ENCODE results near the gene IMMP2L.

The IMMP2L gene

GRCh38 chr7:111205251-111205650 lies 357.0 kb downstream of the IMMP2L start:
- peaks cover 2 to 8% of the 10 kb centered on the region in 2 donors for H3K9me3 ChIP-seq (ENCODE audit: control insufficient read depth in 1 of 2, low read length in 2 of 2)
- H3K36me3 ChIP-seq (ENCODE audit: control insufficient read depth in 1 of 2, insufficient read depth in 2 of 2, low read length in 2 of 2) = peaks cover 0 to 5% of the 10 kb centered on the region in 2 donors
- H3K4me3 ChIP-seq (ENCODE audit: low read depth in 1 of 2, low read length in 2 of 2) = no peak overlapping the region
- no peak overlapping the region for H3K27ac ChIP-seq (ENCODE audit: low read length)
- no peaks in the 10 kb centered on the region for H3K27me3 ChIP-seq (ENCODE audit: low read depth, low read length)
- H3K4me1 ChIP-seq (ENCODE audit: control insufficient read depth in 1 of 2, insufficient read depth in 2 of 2, low read length in 2 of 2) = no peaks in the 10 kb centered on the region

GRCh38 chr7:111202321-111202720 lies 360.0 kb downstream of the IMMP2L start:
- Histone ChIP-seq H3K27ac (ENCODE audit: low read length) (no peak overlapping the region), H3K4me3 (ENCODE audit: low read depth in 1 of 2, low read length in 2 of 2) (no peak overlapping the region), H3K27me3 (ENCODE audit: low read depth, low read length) (no peaks in the 10 kb centered on the region), H3K9me3 (ENCODE audit: control insufficient read depth in 1 of 2, low read length in 2 of 2) (peaks cover 2 to 8% of the 10 kb centered on the region in 2 donors), H3K4me1 (ENCODE audit: control insufficient read depth in 1 of 2, insufficient read depth in 2 of 2, low read length in 2 of 2) (no peaks in the 10 kb centered on the region), H3K36me3 (ENCODE audit: control insufficient read depth in 1 of 2, insufficient read depth in 2 of 2, low read length in 2 of 2) (no peaks in the 10 kb centered on the region)

- no peaks in the 10 kb centered on the region for H3K36me3 ChIP-seq (ENCODE audit: control insufficient read depth in 1 of 2, insufficient read depth in 2 of 2, low read length in 2 of 2)
- no peaks in the 10 kb centered on the region for H3K4me1 ChIP-seq (ENCODE audit: control insufficient read depth in 1 of 2, insufficient read depth in 2 of 2, low read length in 2 of 2)
- H3K27me3 ChIP-seq (ENCODE audit: low read depth, low read length) = no peaks in the 10 kb centered on the region
- H3K9me3 ChIP-seq (ENCODE audit: control insufficient read depth in 1 of 2, low read length in 2 of 2) = peaks cover 2 to 8% of the 10 kb centered on the region in 2 donors
- no peak overlapping the region for H3K27ac ChIP-seq (ENCODE audit: low read length)
- H3K4me3 ChIP-seq (ENCODE audit: low read depth in 1 of 2, low read length in 2 of 2) = no peak overlapping the region
Observed at GRCh38 chr7:111199643-111200042, 362.6 kb downstream of the IMMP2L start.

- Histone ChIP-seq H3K4me1 (ENCODE audit: control insufficient read depth in 1 of 2, insufficient read depth in 2 of 2, low read length in 2 of 2) (no peaks in the 10 kb centered on the region), H3K9me3 (ENCODE audit: control insufficient read depth in 1 of 2, low read length in 2 of 2) (peaks cover 2 to 8% of the 10 kb centered on the region in 2 donors), H3K27ac (ENCODE audit: low read length) (no peak overlapping the region), H3K36me3 (ENCODE audit: control insufficient read depth in 1 of 2, insufficient read depth in 2 of 2, low read length in 2 of 2) (no peaks in the 10 kb centered on the region), H3K4me3 (ENCODE audit: low read depth in 1 of 2, low read length in 2 of 2) (no peak overlapping the region), H3K27me3 (ENCODE audit: low read depth, low read length) (no peaks in the 10 kb centered on the region)
Observed at GRCh38 chr7:111198255-111198654, 364.0 kb downstream of the IMMP2L start.

- peaks cover 0 to 4% of the 10 kb centered on the region in 2 donors for H3K9me3 ChIP-seq (ENCODE audit: control insufficient read depth in 1 of 2, low read length in 2 of 2)
- no peaks in the 10 kb centered on the region for H3K27me3 ChIP-seq (ENCODE audit: low read depth, low read length)
- H3K4me3 ChIP-seq (ENCODE audit: low read depth in 1 of 2, low read length in 2 of 2) = no peak overlapping the region
- H3K4me1 ChIP-seq (ENCODE audit: control insufficient read depth in 1 of 2, insufficient read depth in 2 of 2, low read length in 2 of 2) = no peaks in the 10 kb centered on the region
- no peaks in the 10 kb centered on the region for H3K36me3 ChIP-seq (ENCODE audit: control insufficient read depth in 1 of 2, insufficient read depth in 2 of 2, low read length in 2 of 2)
- no peak overlapping the region for H3K27ac ChIP-seq (ENCODE audit: low read length)
Observed at GRCh38 chr7:111196655-111197054, 365.6 kb downstream of the IMMP2L start.

GRCh38 chr7:111192614-111193413 lies 369.5 kb downstream of the IMMP2L start:
- Histone ChIP-seq H3K36me3 (ENCODE audit: control insufficient read depth in 1 of 2, insufficient read depth in 2 of 2, low read length in 2 of 2) (no peaks in the 10 kb centered on the region), H3K9me3 (ENCODE audit: control insufficient read depth in 1 of 2, low read length in 2 of 2) (no peaks in the 10 kb centered on the region), H3K4me3 (ENCODE audit: low read depth in 1 of 2, low read length in 2 of 2) (no peak overlapping the region), H3K27me3 (ENCODE audit: low read depth, low read length) (no peaks in the 10 kb centered on the region), H3K27ac (ENCODE audit: low read length) (no peak overlapping the region), H3K4me1 (ENCODE audit: control insufficient read depth in 1 of 2, insufficient read depth in 2 of 2, low read length in 2 of 2) (no peaks in the 10 kb centered on the region)

- H3K36me3 ChIP-seq (ENCODE audit: control insufficient read depth in 1 of 2, insufficient read depth in 2 of 2, low read length in 2 of 2) = no peaks in the 10 kb centered on the region
- no peak overlapping the region for H3K4me3 ChIP-seq (ENCODE audit: low read depth in 1 of 2, low read length in 2 of 2)
- no peaks in the 10 kb centered on the region for H3K27me3 ChIP-seq (ENCODE audit: low read depth, low read length)
- H3K9me3 ChIP-seq (ENCODE audit: control insufficient read depth in 1 of 2, low read length in 2 of 2) = no peaks in the 10 kb centered on the region
- H3K4me1 ChIP-seq (ENCODE audit: control insufficient read depth in 1 of 2, insufficient read depth in 2 of 2, low read length in 2 of 2) = no peaks in the 10 kb centered on the region
- no peak overlapping the region for H3K27ac ChIP-seq (ENCODE audit: low read length)
Observed at GRCh38 chr7:111190804-111191203, 371.5 kb downstream of the IMMP2L start.

- no peak overlapping the region for H3K4me3 ChIP-seq (ENCODE audit: low read depth in 1 of 2, low read length in 2 of 2)
- H3K27me3 ChIP-seq (ENCODE audit: low read depth, low read length) = no peaks in the 10 kb centered on the region
- H3K36me3 ChIP-seq (ENCODE audit: control insufficient read depth in 1 of 2, insufficient read depth in 2 of 2, low read length in 2 of 2) = no peaks in the 10 kb centered on the region
- H3K9me3 ChIP-seq (ENCODE audit: control insufficient read depth in 1 of 2, low read length in 2 of 2) = no peaks in the 10 kb centered on the region
- no peaks in the 10 kb centered on the region for H3K4me1 ChIP-seq (ENCODE audit: control insufficient read depth in 1 of 2, insufficient read depth in 2 of 2, low read length in 2 of 2)
- H3K27ac ChIP-seq (ENCODE audit: low read length) = no peak overlapping the region
Observed at GRCh38 chr7:111184987-111185386, 377.3 kb downstream of the IMMP2L start.

- peaks cover 0 to 6% of the 10 kb centered on the region in 2 donors for H3K9me3 ChIP-seq (ENCODE audit: control insufficient read depth in 1 of 2, low read length in 2 of 2)
- H3K4me3 ChIP-seq (ENCODE audit: low read depth in 1 of 2, low read length in 2 of 2) = no peak overlapping the region
- H3K27me3 ChIP-seq (ENCODE audit: low read depth, low read length) = no peaks in the 10 kb centered on the region
- no peaks in the 10 kb centered on the region for H3K36me3 ChIP-seq (ENCODE audit: control insufficient read depth in 1 of 2, insufficient read depth in 2 of 2, low read length in 2 of 2)
- H3K4me1 ChIP-seq (ENCODE audit: control insufficient read depth in 1 of 2, insufficient read depth in 2 of 2, low read length in 2 of 2) = no peaks in the 10 kb centered on the region
- H3K27ac ChIP-seq (ENCODE audit: low read length) = no peak overlapping the region
Observed at GRCh38 chr7:111183321-111183720, 379.0 kb downstream of the IMMP2L start.

- Histone ChIP-seq H3K4me3 (ENCODE audit: low read depth in 1 of 2, low read length in 2 of 2) (no peak overlapping the region), H3K4me1 (ENCODE audit: control insufficient read depth in 1 of 2, insufficient read depth in 2 of 2, low read length in 2 of 2) (no peaks in the 10 kb centered on the region), H3K9me3 (ENCODE audit: control insufficient read depth in 1 of 2, low read length in 2 of 2) (peaks cover 0 to 6% of the 10 kb centered on the region in 2 donors), H3K27me3 (ENCODE audit: low read depth, low read length) (no peaks in the 10 kb centered on the region), H3K27ac (ENCODE audit: low read length) (no peak overlapping the region), H3K36me3 (ENCODE audit: control insufficient read depth in 1 of 2, insufficient read depth in 2 of 2, low read length in 2 of 2) (no peaks in the 10 kb centered on the region)
Observed at GRCh38 chr7:111180338-111180737, 382.0 kb downstream of the IMMP2L start.

- Histone ChIP-seq H3K9me3 (ENCODE audit: control insufficient read depth in 1 of 2, low read length in 2 of 2) (peaks cover 0 to 6% of the 10 kb centered on the region in 2 donors), H3K4me3 (ENCODE audit: low read depth in 1 of 2, low read length in 2 of 2) (no peak overlapping the region), H3K36me3 (ENCODE audit: control insufficient read depth in 1 of 2, insufficient read depth in 2 of 2, low read length in 2 of 2) (no peaks in the 10 kb centered on the region), H3K4me1 (ENCODE audit: control insufficient read depth in 1 of 2, insufficient read depth in 2 of 2, low read length in 2 of 2) (no peaks in the 10 kb centered on the region), H3K27me3 (ENCODE audit: low read depth, low read length) (no peaks in the 10 kb centered on the region), H3K27ac (ENCODE audit: low read length) (no peak overlapping the region)
Observed at GRCh38 chr7:111175908-111176441, 386.3 kb downstream of the IMMP2L start.

All from muscle layer of duodenum (tissue), 2 donors.